CD4-positive, alpha-beta T cell treated with Interleukin-1 beta for 1 hour (primary cell): ENCODE results near the gene GORASP2.

Experiments used
- DNase-seq, 2 donors: peaks; one replicate each; pipeline ENCODE4 v3.0.0-alpha.2; 2020 to 2022

Gene GORASP2

DNA sequence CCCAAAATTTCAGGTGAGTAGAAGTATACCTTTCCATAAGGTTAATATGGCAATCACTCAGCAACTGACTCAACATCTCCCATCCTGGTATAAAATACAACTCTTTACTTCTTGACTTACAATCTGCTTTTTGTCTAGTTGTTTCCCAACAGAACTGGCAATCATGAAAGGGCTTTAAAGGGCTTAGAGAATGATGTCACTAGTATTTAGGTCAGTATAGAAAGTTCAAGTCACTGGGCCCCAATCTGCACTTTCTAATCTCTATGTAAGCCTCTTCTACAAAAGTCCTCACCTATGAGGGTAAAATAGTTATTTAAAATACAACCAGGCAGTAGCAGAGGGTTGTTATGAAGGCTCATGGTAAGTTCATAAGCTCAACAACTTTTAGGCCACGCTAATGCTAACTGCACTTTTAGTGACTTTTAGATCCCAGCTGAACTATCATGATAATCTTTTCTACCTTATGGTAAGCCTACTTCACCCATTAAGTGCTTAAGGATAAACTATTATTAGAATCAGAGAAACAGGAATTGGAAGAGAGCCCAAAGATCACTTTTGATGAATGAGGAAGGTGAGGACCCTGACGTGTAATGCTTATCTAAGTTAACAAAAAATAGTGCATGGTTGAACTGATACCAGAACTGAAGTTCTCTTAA is 79.6 kb downstream of the GORASP2 start:
- no peak for DNase-seq

DNA sequence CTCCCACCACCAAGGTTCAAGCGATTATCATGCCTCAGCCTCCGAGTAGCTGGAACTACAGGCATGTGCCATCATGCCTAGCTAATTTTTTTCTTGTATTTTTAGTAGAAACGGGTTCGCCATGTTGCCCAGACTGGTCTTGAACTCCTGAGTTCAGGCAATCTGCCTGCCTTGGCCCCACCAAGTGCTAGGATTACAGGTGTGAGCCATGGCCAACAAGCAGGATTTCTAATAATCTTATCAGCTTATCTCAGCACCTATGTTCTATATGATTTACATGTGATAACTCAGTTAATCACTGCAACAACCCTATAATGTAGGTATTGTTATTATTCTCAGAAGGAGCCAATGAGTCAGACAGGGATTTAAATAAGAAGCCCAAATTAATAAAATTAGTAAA is 80.3 kb downstream of the GORASP2 start:
- DNase-seq, result no peak

DNA sequence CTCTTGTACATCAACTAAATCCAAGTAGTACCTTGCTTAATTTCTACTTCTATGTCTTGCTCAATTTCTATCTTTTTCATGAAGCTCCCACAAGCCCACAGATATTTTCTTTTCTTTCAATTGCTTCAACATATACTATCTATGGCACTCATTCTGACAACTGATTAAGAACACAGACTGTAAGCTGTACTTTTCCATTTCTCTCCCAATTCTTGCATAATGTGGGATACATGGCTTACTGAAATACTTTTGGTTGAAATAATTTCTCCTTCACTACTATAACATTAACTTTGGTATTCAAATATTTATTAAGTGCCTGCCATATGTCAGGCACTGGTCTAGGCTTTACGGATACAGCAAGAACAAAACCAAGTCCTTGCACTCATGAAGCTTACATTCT is 84.8 kb downstream of the GORASP2 start:
- DNase-seq, result no peak

DNA sequence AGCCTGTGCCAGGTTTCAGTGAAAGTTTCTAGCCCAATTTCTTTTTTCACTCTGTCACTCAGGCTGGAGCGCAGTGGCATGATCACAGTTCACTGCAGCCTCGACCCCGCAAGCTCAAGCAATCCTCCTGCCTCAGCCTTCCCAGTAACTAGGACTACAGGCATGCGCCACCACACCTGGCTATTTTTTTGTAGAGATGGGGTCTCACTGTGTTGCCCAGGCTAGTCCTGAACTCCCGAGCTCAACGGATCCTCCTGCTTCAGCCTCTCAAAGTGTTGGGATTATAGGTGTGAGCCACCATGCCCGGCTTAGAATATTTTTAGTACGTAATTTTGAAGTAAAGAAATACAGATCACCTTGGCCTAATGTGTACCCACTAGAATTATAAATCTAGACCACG is 87.1 kb downstream of the GORASP2 start:
- no peak for DNase-seq
